Activated T-helper 1 cell treated with Interleukin-2 at 50 U/mL for 16 hours (primary cell): ENCODE data around the gene CDK18.

ENCODE experiments used
- DNase-seq: peaks from one replicate; pipeline ENCODE4 v3.0.0-alpha.2; 2020; ENCODE audit warnings: low read depth

Gene CDK18

DNA sequence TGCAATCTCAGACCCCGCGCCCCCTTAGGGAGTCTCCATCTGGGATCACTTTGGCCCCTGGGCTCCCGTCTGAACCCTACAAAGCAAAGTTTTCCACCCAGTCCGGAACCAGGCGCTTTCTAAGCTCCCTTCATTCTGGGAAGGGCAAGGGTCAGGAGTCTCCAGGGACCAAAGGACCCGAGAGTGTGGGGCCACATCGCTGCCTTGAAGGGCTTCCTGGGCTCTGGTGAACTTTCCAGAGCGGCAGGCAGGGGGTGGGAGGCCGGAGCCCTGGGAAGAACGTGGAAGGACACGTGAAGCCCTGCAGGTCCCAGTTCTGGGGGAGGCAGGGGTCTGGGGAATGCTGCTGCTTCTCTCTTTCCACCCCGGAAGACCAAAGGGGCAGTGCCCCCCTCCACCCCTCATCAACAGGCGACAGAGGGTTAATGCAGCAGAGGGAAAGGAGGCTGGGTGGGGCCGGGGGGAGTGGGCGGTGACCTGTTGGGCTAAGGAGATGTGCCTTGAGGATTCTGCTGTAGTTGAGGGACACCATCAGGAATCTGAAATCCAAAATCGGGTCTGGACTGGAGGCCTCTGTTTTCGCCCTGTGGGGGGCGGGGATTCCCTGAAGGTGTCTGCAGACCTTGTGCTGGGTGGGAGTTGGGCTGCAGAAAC is 734 bp downstream of the CDK18 start:
- DNase-seq: no peak

DNA sequence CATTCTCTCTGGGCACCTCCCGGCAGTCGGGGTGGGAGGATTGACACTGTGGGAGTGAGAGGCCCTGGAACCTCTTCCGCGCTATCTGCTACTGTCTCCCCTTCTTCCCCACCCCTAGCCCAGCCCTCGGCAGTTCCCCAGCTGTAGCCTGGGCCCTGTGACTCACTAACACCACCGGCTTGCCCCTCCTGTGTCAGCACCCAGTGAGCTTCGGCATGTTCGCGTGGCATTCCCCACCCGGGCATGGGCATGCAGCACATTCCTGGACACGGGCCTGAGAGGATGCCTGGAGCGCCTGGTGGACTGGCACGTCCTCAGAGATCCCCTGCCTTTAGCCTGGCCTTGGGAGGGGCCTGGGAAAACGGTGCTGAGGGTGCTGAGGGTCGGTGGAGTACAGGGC is 1.3 kb downstream of the CDK18 start:
- no peak for DNase-seq

DNA sequence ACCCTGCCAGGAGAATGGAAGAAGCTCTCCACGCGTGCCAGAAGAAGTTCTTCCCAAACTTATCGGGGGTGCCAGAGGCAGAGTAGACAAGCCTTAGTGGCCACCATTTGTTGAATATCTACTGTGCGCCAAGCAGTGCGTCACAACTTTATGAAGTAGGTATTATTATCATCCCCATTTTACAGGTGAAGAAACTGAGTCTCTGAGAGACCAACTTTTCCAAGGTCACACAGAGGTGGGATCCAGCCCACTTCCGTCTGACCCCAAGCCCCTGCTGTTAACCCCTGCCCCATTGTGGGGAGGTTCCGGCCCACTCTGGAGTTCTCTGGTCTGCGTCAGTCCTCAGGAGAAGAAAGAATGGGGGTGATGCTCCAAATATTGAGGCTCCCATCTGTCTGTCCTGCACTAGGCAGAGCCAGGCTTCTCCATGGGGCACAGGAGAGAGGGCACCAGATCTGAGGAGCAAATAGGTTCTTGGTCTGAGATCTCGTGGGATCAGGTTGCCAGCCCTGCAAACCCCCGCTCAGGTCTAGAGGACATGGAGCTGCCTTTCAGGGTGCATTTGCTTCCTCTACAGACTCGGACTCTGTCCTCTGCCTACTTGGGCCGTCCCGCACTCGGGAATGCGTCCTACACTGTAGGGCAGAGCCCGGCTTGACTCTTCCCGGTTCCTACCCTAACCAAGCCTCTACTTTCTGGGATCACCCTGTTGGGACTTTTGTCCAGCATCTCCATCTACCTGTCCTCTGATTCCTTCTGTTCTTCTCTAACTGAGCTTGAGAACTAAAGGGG is 2.1 kb downstream of the CDK18 start:
- no peak for DNase-seq

DNA sequence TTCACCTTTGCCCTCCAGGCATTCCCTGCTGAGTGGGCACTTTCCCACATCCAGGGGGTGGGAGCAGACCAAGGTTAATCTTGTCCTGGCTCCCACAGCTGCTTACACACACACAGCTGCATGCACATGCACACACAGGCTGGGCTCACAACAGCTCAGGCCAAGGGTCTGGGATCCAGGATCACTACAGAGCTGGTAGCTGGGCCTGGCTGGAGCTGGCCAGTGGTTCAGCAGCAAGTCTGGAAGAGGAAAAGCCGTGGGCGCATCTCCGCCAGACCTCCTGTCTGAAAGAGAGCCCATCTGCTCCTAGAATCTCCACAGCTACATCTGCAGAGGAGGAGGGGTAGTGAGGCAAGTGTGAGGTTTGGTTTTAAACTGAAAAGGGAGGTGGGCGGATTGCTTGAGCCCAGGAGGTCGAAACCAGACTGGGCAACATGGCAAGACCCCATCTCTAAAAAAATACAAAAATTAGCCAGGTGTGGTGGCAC is 3.8 kb downstream of the CDK18 start:
- DNase-seq: no peak

DNA sequence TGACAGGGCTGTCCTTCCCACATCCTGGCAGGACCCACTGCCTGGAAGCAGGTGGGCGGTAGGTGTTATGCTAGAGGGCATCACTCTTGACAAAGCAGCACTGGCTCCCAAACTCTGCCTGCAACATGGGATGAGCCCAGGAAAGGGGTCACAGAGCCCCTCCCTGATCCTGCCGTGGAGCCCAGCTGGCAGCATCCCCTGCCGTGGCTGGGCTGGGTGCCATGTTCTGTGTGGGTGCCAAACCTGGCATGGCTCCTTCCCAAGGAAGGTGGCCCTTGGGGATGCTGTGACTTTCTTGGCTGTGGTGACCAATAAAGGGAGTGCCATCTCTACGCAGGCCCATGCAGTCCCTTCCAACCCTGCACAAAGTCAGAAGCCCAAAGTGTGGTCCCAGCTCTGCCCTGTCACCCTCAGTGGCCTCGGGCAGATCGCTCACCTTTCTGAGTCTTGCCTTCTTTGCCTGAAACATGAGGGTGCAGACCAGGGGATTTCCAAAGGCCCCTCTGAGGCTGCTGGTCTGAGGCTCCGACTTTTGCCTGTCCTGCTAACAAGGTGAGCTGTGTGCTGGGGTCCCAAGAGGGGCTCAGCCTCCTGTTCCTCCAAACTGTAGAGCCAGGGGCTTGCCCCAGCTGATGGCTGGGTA is 6.0 kb downstream of the CDK18 start:
- no peak for DNase-seq

DNA sequence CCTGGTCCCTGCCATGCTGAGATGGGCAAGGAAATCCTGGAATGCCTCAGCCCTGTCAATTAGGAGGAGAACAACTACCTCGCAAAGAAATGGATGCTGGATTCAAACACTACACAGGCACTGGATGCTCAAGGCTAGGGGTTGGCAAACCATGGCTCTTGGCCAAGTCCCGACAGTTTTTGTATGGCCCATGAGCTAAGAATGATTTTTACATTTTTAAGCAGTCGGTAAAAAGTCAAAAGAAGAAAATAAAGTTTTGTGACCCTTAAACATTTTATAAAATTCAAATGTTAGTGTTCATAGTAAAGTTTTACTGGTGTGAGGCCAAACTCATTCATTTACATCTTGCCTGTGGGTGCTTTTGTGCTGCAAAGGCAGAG is 6.5 kb downstream of the CDK18 start:
- no peak for DNase-seq

DNA sequence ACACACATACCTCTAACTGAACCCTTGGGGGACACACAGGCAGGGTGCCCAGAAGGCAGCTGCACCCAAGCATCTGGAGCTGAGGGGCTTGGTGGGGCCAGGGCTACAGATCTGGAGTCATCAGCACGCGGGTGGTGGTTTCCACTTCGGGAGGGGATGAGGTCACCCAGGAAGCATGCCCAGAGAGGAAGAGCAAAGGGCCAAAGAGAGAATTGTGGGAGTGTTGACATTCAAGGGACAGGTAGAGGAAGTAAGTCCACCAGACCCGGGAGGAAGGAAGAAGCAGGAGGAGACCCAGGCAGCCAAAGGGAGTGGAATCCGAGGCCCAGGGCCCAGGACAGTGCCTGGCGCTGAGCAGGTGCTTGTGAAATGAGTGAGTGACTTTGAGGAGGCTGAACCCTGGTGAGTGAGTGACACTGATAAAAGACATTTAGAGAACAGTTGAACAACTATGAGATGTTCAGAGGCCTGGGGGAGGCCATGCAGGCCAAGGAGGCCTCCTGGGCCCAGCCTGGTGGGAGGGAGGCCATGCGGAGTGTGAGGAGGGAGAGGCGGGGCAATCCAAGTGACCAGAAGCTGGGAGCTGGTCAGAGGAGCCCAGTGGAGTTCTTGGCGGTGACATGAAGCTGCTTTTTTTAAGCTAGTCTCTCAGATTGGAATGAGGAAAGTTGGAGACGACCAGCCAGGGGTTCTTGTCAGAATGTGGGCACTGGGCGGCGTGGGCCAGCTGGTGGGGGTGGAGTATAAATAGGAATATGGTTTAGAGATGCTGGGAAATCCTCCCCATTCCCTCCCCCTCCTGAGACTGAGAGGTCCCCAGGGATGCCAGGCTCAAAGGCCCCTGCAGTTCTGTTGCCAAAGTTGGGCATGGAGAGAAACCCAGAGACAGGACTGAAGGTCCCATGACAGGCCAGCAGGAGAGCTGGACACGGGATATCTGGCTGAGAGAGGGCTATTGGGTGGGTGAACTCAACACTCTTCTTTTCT is 7.9 kb downstream of the CDK18 start:
- no peak for DNase-seq

DNA sequence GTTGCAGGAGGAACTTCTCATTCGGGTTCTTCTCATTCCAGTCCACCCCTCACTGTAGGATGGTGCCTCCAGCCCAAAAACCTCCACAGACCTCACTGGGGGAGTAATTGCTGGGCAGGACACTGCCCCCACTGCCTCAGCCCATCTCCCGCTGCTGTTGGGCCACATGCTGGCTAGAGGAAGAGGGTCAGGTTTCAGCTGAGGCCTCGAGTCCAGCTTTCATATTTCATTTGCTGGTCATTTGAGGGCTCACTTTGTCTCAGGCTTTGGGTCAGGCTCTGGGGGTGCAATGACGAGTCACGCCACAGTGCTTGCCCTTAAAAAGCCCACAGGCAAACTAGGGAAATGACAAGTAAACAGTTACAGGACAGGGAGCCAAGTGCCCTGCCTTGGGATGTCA is 9.3 kb downstream of the CDK18 start:
- no peak for DNase-seq

DNA sequence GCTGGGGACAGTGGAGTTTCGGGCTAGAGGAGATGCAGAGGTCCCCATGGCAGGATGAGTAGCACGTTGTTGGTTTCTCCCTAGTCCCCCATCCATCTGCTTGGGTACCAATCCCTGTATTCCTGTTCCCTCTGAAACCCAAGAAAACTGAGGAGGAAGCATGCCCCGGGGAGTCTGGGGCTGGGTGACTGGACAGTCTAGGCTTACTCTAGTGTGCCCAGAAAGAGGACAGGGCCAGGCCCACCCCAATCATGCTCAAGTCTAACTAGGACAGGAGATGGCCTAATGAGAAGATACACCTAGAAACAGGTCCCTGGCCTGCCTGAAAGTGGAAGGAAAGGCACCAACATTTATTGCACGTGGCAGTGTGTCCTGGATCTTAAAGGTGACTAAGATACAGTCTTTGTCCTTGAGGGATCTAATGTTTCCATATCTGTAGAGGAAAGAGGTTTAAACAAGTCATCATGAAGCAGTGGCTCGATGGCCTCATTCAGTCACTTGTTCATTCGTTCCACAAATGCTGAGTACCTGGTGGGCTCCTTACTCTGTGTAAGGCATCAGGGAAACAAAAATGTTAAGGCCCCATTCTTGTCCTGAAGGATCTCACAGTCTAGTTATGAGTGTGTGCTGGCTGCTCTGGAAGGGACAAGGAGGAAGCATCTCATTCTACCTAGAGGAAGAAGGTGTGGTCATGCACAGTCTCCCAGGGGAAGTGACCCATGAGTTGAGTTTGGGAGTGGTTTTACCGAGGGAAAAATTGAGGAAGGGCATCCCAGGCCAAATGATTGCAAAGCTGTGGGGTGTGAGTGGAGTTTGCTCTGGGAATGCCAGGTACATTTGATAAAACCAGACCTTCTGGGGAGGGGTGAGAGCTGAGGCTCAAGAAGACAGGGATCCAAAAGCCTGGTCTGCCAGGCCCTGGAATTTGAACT is 10.0 kb downstream of the CDK18 start:
- no peak for DNase-seq

DNA sequence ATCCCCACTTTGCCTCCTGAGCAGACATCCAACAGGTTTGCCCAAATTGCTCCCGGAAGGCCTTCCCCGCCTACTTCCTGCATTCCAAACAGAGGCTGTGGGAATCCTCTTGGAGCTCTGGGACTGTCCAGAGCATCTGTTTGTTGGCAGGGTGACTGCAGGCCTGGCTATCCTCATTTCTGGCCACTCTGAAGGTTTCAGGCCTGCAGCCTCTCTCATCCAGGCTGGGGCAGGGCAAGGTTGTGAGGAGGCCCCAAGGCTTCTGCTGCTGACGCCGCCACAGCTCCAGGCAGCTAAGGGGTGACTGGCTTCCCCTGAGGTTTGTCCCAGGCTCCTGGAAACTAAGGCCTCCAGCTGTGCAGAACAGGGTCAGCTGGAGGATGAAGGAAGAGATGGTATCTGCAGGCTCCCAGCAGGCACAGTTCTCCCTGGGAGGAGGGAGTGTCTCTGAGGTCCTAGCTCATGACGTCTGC is 11.3 kb downstream of the CDK18 start:
- DNase-seq: no peak

DNA sequence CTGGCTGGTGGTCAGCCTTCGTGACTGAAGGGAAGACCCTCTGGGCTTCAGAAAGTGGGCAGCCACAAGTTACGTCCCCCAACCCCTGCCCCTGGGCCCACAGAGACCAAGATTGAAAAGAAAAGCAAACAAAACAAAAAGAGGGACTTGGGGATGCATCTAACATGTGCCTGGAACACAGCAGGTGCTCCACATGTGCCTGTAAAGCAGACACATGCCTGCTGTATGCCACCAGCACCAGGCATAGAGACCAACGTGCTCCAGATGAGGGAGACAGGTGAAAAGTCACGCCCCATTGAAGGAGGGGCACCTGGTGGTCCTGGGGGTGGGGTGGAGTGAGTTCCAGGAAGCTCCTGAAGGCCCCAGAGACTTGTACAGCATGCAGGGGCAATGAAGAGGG is 11.9 kb downstream of the CDK18 start:
- DNase-seq: no peak

DNA sequence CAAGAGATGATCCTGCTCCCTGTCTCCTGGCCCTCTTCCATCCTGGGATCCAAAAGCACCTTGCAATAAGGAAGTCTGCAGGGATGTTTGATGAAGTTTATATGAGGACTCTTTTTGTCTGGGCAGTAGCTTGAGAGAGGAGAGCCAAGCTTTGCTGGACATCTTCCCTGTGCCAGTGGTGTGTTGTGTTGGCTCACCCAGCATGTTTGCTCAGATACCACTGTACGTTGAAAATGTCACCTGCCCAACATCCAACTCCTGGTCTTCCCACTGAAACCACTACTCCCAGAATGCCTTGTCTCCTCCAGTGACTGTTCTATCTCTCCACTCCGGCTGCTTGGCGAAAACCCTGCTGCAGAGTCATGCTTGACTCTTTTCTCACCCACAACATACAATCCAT is 12.8 kb downstream of the CDK18 start:
- no peak for DNase-seq

DNA sequence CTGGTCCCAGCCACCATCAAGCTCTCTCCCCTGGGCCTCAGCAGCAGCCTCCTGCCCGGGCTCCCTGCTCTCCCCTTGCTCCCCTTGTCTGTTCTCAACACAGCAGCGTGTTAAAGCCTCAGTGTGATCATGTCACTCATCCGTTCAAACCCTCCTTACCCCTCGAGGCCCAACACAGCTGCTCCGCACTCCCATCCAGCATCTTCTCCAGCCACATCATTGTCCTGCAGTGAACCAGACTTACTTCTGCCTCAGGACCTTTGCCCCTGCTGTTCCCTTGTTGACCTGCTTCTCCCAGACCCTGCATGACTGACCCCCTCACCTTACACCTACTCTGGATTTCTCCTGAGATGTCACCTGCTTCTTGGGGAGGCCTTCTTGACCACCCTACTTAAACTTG is 13.3 kb downstream of the CDK18 start:
- DNase-seq: no peak

DNA sequence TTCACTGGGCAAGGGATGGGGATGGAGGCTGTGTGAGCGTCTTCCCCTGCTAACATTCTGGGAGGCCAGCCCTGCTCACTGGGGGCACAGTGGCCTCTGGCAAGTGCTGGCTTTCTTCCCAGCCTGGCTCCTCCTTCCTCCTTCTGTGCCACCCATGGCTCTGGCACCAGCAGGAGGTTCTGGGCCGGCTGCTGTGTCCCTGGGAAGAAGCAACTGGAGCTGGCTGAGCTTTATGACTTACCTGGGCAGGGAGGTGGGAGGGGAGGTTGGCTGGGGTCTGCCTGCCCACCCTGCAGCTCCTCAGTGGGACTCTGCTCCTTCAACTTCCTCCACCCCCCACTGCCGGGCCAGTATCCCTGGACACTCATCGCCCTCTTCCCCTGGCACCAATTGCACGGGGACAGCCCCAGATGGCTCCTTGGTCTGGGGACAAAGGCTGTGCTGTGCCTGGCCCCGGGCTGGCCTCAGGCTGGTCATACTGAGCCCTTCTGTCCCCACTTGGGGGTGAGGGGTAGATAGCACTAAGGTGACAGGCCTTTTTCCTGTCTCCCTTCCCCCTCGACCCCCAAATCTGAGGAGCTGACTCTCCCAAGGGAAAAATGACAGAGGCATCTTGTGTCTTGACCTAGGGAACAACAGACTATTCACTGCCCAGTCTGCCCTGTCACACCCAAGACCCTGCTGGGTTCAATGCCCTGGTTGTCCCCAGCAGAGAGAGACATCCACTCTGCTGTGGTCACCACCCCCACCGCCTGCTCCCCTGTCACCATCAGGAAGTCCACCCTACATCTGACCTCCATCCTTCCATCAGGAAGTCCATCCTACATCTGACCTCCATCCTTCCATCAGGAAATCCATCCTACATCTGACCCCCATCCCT is 14.4 kb downstream of the CDK18 start:
- DNase-seq: no peak

DNA sequence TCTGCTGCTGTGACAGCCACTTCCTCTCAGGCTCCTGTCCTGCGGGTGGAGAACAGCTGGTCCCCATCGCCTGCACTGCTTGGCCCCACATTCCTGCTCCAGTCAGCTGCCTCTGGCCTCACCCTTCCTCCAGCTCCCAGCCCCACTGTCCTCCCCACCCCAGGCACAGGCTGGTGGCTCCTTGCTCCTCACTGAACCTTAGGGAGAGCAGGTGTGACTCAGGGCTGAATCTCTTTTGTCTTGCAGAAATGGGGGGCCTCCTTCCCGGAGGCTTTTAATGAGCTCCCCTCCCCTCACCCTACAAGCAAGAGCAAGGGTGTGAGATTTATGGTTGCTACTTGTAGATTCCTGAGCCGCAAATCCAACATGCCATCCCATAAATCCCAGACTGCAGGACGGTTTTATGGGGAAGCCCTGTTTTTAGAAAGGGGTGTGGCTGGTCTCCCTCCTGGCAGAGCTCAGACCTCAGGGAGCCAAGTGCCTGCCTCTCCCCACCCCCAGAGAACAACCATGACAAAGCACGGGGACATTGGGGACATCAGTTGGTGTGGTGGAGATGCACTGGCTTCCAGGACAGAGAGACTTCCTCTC is 15.2 kb downstream of the CDK18 start:
- no peak for DNase-seq

DNA sequence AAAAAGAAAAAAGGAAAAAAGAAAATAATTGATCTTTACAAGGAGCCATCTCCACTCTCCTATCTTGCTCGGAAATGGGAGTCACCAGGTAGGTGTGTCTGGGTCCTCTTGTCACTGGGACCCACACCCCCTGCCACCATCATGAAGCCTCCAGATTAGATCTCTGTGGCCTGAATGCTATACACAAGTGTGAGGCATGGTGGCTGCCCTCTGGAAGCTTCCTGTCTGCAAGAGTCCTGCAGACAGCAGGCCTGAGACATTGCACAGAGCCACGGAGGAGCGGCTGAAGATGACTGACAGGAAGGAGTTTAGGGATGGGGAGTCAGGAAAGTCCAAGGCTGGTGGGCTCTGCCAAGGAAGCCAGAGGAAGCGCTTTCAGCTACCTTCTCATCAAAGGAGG is 16.2 kb downstream of the CDK18 start:
- no peak for DNase-seq

DNA sequence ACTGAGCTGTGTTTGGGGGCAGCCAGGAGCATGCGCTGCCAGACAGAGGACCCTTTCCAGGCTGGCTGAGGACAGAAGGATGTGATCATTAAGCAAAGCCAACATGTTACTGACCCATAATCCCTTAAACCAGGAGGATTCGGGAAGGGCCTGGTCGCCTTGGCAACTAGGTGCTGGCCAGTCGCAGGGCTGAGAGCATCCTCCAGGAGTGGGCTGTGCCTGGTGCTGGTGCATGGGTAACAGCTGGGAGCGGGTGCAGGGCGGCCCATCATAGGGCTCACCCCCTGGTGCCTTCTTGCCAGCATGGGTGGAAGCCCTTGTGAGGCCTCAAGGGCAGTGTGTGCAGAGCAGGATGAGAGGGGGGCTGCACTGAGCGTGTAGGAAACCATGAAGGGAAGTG is 17.2 kb downstream of the CDK18 start:
- DNase-seq: no peak

DNA sequence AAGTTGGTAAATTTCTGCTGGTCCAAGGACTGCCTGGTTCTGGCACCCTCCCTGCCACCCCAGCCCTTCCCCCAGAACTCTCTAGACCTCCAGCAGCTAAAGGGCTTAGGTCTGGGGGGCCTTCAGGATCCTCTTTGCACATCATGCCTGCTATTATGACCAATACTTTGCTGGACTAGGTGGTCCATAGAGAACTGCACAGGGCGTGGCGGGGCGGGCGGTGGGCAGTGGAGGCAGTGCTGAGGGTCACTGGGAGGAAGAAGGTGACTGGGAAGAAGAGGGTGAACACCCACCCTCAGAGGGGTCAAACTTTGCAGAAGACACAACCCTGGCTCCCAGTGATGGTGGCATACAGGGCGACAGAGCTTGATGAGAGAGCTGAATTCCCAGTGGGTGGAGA is 18.2 kb downstream of the CDK18 start:
- DNase-seq: no peak

DNA sequence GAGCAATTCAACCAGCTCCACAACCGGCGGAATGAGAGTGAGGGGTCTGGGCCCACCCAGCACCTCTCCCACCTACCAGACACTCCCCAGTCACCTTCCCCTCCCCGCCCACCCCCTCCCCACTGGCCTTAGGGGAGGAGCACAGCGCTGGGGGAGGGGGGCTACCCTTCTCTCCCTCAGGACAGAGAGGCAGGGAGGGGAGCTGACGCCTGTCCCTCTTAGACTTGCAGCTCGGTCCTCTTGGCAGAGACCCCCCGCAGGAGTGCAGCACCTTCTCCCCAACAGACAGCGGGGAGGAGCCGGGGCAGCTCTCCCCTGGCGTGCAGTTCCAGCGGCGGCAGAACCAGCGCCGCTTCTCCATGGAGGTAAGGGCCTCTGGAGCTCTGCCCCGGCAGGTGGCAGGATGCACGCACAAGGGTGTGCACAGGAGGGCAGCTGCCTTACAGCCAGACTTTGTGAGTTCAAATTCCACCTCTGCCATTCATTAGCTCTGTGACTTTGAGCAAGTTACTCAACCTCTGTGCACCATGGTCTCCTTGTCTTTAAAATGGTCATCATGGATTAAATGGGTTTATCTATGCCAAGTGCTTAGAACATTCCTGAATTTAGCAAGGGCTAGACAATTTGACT is 18.9 kb downstream of the CDK18 start:
- no peak for DNase-seq
